Epithelial cell of esophagus (primary cell): ENCODE measurements around the gene BTBD19.
"Not testable (repeated sequence)": the region's sequence is repeated elsewhere in the genome, so short reads cannot be mapped to it uniquely, and the experiment has no call there.

Source experiments
- DNase-seq: peaks from one replicate; pipeline ENCODE4 v3.0.0; 2010; ENCODE audit warnings: low read depth
- H3K4me3 ChIP-seq: 2 replicates; pipeline ENCODE4 v1.5.1; 2011; ENCODE audit warnings: mild to moderate bottlenecking, low read length, control low read depth
- TF ChIP-seq, protein P1 (sequence below): IDR thresholded peaks from 2 replicates; pipeline ENCODE4 v1.5.1; 2011; ENCODE audit warnings: low read depth, mild to moderate bottlenecking, low read length, control low read depth, inconsistent platforms; ENCODE audit not compliant: insufficient read depth; ENCODE audit errors: missing control alignments

Gene BTBD19

DNA sequence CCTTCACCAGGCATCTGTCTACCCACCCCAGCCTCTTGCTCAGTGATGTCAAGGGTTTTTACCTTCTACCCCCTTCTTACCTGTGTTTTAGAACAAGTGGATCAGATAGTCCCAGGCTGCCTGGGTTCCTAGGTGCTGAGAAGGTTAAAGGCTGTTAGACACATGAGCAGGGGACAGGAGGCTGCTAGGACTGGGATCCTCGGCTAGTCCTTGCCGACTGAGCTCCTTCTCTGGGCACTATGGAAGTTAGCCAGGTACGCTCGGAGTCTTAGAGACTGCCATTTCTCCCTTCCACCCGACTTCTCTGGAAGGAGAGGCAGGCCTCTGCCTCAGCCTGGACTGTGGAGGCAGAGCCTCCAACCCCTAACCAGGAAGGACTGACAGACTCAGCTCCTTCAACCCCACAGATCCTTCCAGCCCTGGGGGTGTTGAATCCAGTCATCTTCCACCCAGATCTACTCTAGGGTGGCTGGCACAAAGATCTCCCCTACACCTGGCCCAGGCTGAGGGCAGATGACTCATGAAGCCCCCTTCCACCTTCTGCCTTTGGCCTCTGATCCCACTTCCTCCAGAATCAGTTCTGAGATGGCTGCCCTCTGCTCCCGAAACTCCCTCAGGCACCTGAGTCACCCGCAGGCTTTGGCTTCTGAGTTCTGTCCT, 1.5 kb upstream of the BTBD19 start, which contains the start of gene DYNLT4:
TSS of gene DYNLT4 (minus strand) at position 648 of the 660 bp plus-strand sequence. CDS start 683 bp downstream, outside the sequence.
- TF ChIP-seq, protein P1, sequence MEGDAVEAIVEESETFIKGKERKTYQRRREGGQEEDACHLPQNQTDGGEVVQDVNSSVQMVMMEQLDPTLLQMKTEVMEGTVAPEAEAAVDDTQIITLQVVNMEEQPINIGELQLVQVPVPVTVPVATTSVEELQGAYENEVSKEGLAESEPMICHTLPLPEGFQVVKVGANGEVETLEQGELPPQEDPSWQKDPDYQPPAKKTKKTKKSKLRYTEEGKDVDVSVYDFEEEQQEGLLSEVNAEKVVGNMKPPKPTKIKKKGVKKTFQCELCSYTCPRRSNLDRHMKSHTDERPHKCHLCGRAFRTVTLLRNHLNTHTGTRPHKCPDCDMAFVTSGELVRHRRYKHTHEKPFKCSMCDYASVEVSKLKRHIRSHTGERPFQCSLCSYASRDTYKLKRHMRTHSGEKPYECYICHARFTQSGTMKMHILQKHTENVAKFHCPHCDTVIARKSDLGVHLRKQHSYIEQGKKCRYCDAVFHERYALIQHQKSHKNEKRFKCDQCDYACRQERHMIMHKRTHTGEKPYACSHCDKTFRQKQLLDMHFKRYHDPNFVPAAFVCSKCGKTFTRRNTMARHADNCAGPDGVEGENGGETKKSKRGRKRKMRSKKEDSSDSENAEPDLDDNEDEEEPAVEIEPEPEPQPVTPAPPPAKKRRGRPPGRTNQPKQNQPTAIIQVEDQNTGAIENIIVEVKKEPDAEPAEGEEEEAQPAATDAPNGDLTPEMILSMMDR, result no peak
- H3K4me3 ChIP-seq, result no peak within 1 kb of the TSS

DNA sequence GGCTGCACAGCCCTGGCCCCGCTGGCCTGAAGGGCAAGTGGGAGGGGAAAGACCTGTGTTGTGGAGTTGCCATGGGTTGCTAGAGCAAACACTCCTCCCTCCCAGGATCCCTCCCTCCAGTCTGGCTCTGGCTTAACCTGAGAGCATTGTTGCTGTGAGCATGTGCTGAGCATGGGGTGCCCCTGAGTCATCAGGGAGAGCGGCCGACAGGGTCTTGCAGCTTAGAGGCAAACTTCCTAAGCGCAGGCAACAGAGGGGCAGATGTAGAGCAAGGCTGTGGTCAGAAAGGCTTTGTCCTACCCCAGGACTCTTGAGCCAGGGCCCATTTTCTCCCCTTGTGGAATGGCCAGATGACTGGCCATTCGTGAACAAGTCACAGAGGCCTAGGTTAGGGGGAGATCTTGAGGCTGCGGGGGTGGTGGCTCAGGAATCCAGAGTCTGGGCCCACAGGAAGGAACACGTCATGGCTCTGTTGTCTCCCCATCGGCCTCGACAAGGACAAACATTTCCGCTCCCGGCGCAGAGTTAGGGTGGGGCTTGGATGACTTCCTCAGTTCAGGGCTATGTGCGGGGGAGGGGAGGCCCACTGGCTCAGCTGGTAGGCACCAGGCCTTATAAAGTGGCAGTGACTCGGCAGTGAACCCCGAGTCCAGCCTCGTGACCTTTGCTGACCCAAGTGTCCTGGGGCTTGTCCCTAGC, 810 bp upstream of the BTBD19 start:
- no peak overlapping the region for H3K4me3 ChIP-seq
- peak; percentile 97 for DNase-seq
- TF ChIP-seq, protein P1, result no peak

More for the DNA sequence above, 1.5 kb upstream of the BTBD19 start, which contains the start of gene DYNLT4:
- no peak for DNase-seq

DNA sequence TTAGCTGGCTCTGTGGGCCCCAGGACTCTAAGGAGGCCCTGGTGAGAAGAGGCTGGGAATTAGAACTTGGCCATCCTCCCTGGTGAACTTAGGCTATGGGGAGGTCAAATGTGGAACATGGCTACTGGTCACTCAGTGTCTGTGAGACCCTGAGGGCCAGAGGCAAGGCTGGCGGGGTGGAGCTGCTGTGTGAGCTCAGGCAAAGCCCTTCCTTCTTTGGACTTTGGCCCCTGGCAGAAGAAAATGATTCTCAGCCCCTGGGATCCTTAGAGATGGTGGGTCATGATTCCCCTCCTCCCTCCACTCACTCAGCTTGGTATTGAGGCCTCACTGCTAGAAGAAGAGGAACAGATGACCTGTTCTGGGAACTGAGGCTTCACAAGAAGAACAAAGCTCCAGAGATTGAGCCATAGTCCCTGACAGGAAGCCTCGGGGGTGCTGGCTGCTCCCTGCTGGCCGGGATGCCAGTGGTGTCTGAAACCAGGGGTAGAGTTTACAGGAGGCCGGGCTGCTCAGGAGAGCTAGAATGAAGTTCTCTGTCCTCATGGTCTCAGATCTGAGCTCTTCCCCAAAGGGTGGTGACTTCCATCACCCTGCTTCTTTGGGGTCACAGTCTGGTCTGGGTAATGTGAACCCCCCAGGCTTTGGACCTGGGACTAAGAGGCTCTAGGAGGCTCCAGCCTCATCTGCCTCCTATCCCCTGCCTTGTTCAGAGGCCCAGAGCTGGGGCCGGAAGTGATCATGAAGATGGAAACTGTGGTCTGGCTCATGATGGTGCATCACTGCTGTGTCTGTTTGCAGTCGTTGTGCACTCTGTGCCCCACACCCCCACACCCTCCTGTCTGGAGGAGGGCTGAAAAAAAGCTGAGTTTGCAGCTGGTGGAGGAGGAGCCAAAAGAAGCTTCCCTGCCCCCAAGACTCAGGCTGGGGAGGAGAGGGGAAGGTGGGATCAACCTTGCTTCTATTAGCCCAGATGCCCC, 905 bp downstream of the BTBD19 start:
- no peak for DNase-seq
- no peak overlapping the region for H3K4me3 ChIP-seq
- TF ChIP-seq, protein P1, result peak; percentile 8

DNA sequence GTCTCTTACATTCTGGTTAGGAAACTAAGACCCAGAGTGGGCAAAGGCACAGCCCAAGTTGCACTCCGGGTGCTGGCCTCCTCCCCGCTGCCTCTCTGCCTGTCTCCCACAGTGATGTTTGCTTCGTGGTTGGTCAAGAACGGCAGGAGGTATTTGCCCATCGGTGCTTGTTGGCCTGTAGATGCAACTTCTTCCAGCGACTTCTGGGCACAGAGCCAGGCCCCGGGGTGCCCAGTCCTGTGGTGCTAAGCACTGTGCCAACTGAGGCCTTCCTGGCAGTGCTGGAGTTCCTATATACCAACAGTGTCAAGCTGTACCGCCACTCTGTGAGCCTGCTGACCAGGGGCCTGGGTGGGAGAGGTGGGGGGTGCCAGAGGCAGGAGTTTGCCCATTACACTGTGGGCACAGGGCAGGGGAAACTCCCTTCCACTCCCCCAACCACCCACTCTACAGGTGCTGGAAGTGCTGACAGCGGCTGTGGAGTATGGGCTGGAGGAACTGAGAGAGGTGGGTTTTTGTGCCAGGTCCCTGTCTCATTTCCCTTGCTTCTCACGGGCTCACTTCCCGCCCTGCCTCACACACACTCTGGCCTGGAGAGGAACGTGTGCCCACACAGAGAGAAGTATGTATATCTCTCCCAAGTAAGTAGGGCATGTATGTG, 1.9 kb downstream of the BTBD19 start:
- TF ChIP-seq, protein P1, result no peak
- no peak for DNase-seq
- H3K4me3 ChIP-seq, result no peak overlapping the region

DNA sequence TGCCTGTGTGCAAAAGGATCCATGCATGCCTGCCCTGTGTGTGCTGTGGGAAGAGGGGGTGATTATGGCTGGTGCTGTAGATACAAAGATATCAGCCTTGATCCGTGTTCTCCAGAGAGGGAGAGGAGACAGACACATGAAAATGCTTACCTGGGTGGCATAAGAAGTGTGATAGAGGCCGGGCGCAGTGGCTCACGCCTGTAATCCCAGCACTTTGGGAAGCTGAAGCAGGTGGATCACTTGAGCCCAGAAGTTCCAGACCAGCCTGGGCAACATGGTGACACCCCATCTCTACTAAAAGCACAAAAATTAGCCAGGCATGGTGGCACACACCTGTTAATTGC, 2.4 kb downstream of the BTBD19 start:
- DNase-seq, H3K4me3 ChIP-seq: not testable (repeated sequence)

DNA sequence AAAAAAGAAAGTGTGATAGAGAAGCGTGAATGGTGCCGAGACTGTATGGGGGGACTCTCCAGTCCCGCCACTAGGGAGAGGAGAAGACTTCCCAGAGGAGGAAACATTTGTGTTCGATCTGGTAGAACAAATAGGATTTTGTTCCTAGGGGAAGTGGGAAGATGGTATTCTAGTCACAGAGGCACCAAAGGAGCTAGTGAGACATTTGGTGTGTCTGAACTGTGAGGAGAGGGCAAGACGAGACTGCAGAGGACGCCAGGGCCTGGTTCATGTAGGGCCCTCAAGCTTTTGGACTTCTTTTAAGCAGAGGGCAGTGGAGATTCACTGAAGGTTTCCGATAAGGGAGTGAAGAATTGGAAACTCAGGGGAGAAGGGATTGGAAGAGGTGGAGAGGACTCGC, 2.9 kb downstream of the BTBD19 start:
- H3K4me3 ChIP-seq, result no peak overlapping the region
- DNase-seq, result no peak
- TF ChIP-seq, protein P1, result no peak
